NOMO-1 treated with DMSO at 0.1 percent for 48 hours (cell line): Measurements from ENCODE around the gene EML1.
"Not testable (repeated sequence)": the region's sequence is repeated elsewhere in the genome, so short reads cannot be mapped to it uniquely, and the experiment has no call there.

Experiments
- DNase-seq: peaks from one replicate; lab custom pipeline; 2025; ENCODE audit not compliant: unreplicated experiment; lab: John Stamatoyannopoulos, UW

EML1 gene

DNA sequence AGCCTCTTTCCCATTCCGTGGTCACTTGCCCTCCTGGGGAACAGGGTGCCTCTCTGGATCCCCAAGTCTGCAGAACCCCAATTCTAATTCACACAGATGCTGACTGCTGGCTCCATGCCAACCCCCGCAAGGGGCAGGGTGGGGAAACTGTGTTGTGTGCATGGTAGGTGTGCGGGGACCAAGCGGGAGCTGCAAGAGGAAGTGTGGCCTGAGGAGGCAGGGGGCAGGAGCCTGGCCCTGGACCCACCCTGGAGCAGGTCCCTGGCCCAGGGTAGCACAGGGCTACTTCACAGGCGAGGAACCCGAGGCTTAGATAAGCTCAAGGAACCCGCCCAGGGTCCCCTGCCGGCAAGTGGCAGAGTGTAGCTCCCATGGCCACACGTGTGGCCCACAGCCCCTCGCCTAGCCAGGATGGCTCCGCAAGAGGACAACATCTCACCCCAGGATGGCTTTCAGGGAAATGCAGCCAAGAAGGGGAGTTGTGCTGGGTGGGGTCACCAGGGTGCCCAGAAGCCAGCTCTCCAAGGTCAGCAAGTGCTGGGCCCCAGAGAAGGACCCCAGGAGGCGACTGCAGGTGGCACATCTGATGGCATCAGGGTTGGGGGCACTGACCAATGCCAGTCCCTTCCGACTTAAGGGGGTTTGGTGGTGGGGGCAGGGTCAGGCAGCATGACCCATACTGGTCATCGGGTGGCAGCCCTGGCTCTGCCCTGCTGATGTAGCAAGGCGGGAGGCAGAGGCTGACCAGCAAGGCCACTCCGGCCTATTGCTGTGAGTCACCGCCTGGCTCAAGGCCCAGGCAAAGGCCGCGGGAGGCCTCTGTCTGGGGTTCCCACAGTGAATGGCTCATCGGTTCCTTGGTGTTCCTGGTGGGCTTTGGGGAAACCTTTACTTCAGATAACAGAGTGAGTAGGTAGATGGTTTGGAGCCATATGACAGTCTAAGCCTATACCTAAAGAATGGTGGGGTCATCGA, 37.3 kb upstream of the EML1 start:
- no peak for DNase-seq

DNA sequence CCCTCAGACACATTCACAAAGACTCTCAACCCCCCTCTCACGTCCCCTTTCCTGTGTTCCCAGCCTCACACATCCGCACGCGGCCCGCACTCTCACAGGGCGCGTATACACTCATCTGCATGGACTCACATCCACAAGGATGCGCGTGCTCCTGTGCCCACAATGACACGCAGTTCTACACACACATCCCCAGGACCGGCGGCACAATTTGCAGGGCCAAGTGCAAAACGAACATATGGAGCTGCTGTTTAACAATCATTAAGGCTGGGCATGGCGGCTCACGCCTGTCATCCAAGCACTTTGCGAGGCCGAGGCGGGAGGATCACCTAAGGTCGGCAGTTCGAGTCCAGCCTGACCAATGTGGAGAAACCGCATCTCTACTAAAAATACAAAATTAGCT, 36.4 kb upstream of the EML1 start:
- DNase-seq, result no peak

DNA sequence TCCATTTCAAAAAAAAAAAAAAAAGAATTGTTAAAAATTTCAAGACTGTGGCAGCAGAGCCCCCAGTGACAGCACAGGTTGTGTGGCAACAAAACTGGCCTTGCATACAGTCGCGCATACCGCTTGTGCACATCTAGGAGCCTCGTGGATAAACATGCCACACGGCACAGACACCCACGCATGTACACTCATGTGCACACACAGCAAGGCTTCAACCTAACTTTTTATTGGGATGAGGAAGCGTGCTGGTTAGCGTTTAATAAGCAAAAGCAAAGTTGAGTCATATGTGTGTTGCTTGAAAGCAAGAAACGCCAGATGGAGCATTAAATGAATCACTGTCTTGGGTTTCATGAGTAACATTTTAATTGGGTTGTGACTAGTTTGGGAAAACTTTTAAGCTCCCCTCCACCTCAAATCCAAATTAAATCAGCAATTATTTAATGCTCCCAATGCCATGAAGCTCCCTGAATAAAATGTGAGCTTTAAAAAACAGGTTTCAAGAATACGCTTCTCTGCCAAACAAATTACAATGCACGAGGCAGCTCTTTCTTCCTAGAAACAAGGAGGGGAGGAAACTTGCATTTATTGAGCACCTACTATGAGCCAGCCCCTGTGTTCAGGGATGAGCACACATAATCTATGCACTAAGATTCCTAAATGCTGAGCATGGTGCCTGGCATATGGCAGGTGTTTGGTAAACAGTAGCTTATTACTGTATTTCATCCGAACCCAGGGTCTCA, 35.7 kb upstream of the EML1 start:
- no peak for DNase-seq

DNA sequence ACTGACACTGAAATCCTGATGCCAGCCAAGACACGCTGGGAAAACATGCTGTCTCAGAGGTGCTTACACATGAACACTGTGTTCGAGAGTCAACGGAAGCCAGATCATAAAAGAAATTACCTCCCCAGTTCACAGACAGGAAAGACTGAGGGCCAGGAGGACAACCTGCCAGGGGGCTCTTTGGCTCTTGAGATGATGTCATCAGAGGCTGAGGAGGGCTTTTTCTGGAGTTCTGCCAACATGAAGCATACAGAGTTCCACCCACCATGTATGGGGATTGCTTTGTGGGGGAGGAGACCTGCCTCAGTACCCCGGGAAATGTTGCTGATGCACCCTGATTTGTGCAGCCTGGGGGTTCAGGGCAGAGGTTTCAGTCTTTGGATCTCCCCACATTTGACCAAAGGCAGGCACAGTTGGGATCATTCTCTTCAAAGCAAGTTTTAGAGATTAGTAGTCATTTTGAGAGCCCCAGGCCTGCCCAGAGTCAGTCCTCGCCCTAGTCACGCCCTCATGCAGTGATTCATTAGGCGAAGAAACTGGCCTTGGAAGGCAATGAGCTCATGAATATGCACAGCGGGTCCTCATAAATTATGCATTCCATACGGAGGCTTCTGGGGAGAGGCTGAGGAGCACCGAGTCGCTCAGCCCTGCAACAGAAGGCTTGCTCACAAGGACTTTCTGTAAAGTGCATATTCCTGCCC, 34.9 kb upstream of the EML1 start:
- DNase-seq, result no peak

DNA sequence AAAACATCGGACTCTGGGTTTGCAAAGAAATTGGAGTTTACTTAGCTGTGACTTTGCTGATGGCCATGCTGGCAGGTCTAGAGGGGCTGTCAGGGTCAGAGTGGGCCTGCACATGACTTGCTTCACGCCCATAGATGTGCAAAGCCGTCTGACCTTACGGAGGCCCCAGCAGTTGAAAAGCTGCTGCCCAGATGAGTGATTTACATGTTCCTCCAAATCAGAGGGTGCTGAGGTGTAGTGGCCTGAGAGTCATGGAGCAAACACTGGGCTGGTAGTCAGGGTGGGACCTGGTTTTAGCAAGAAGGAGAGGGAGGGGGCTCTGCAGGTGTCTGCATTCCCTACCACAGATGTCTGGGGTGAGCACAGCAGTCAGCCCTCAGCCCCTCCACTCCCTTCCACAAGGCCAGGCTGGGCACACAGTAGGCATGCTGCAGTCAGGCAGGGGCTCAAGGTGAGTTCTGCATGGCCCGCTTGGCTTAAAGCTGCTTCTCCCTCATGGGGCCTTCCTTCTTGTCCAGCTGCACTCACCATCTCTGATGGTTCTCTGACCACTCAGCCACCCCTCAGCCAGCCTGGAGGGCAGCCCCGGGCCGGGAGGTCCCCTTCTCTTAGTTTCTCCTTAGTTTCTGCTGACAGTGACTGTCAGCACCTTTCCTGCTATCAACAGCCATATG, 34.2 kb upstream of the EML1 start:
- DNase-seq, result no peak

DNA sequence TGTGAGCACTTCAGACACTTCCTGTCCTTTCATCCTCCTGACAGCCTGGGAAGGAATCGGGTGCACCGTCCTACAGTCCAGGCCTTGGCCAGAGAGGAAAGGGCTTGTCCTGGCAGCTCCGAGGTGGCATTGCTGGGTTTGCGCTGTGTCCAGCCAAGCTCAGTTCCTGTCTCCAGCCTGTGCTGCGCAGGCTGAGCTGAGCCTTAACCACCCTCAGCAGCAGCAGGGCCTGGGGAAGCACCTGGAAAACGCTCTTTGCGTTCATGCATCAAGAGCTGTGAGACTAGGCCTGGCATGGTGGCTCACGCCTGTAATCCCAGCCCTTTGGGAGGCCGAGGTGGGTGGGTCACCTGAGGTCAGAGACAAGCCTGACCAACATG, 33.7 kb upstream of the EML1 start:
- DNase-seq, result no peak

DNA sequence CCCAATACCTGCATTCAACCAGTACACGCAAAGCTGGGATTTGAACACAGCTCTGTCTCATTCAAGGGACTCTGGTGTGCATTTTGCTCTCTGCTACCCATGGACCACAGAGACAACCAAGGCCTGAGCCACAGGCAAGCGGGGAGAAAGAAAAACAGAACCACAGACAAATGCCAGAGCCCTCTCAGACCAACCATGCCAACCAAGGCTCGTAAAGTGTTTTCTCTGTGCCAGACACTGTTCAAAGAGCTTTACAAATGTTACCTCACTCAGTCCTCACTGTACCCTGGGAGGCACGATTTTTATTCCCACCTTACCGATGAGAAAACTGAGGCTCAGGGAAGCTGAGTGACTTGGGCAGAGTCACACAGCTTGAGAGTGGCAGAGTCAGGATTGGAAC, 32.4 kb upstream of the EML1 start:
- no peak for DNase-seq

DNA sequence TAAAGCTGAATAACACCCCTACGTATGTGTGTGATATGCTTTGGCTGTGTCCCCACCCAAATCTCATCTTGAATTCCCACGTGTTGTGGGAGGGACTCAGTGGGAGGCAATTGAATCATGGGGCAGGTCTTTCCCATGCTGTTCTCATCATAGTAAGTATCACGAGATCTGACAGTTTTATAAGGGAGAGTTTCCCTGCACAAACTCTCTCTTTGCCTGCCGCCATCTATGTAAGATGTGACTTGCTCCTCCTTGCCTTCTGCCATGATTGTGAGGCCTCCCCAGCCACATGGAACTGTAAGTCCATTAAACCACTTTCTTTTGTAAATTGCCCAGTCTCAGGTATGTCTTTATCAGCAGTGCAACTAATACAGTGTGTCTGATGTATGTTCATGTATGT, 30.3 kb upstream of the EML1 start:
- not testable (repeated sequence) for DNase-seq

DNA sequence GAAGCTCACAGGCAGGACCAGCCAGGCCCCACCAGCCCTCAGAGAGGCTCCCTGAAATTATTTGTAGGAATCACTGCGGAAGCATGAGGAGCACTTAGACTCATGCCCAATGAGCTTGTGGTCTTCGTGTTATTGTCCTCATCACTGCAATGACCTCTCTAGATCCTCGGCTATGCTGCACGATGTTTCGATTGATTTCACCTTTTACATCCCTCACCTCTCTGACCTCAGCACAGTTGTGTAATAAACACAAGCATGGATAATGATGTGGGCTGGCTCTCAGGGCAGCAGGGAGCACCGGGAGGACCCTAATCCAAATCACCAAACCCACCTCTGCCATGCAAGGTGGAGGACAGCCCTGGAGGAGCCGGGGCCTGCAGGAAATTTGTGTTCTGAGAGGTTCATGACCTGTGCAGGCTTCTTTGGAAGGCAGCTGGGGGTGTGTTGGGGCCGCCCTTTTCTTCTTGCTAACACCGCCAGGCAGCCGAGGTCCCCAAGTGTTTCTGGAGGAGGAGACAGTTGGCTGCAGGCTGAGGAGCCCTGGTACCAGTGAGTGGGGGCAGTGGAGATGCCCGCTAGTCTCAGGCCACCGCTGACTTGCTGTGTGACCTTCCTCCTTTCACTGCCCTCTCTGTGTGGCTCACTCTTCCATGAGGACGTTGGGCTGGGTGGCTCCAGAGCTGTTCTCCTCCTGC, 29.5 kb upstream of the EML1 start:
- DNase-seq, result no peak

DNA sequence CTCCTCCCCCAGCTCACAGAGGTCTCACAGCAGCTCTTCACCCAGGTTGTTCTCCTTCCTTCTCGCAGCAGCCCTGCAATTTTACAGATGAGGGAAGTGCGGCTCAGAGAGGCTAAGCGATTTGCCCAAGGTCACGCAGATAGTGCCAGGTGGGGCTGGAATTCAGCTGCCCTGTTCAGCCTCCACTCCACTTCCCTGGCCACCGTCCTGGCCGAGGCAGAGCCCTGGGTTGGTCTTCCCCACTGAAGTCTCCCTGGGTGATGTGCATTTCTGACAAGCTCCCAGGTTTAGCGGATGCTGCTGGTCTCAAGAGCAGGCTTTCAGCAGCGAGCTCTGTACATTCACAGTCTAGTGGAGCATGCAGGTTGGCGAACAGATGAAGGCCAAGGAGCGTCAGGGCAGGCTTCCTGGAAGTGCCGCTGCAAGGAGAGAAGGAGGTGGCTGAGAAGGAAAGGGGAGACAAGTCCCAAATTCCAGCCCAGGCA, 28.9 kb upstream of the EML1 start:
- DNase-seq, result no peak

DNA sequence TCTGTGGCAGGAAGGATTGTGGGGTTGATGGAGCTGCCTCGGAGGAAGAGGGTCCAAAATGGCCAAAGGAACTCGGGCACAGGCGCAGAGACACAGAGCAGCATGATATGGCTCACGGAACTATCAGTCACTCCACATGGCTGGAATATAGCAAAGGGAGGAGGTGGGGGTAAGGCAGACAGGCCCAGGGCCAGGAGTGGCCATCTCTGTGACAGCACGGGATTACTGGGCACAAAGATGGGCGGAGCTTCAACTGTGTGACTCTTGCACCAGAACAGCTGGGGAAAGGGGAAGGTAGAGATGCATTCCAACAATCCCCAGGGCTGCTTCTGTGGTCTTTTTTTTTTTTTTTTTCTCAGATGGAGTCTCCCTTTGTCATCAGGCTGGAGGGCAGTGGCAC, 24.8 kb upstream of the EML1 start:
- no peak for DNase-seq

DNA sequence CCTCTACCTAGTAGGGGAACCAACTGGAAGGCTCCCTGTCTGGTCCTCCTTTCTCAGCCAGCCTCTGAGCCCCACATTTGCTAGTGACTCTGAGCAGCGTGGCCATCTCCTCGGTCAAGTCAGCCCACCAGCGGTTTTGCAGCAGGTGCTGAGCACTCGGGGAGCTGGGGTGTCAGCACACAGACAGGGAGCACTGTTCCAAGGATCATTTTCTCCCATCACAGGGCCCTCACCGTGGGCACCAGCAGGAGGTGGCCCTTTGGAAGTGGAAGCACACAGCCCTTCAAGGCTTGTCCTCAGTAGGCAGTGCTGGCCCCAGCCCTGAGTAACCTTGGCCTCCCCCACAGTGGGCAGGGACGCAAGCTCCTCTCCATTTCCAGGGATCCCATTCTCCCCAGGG, 24.1 kb upstream of the EML1 start:
- DNase-seq, result no peak

DNA sequence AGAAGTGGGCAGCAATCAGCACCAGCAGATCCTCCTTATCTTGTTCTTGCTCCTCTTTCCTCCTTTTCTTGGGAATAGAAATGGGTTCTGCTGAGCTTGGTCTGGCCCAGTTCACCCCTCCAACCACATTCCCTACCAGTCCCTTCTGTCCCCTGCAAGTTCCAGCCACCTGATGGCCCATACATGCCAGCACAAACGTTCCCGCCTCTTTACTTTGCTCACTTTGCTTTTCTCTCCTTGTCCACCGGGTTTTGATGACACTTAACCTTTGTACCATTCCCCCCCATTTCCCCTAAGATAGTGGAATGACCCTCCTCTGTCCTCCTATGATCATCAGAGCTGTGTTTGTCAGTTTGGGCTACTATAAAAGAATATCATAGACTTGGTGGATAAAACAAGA, 23.4 kb upstream of the EML1 start:
- no peak for DNase-seq

DNA sequence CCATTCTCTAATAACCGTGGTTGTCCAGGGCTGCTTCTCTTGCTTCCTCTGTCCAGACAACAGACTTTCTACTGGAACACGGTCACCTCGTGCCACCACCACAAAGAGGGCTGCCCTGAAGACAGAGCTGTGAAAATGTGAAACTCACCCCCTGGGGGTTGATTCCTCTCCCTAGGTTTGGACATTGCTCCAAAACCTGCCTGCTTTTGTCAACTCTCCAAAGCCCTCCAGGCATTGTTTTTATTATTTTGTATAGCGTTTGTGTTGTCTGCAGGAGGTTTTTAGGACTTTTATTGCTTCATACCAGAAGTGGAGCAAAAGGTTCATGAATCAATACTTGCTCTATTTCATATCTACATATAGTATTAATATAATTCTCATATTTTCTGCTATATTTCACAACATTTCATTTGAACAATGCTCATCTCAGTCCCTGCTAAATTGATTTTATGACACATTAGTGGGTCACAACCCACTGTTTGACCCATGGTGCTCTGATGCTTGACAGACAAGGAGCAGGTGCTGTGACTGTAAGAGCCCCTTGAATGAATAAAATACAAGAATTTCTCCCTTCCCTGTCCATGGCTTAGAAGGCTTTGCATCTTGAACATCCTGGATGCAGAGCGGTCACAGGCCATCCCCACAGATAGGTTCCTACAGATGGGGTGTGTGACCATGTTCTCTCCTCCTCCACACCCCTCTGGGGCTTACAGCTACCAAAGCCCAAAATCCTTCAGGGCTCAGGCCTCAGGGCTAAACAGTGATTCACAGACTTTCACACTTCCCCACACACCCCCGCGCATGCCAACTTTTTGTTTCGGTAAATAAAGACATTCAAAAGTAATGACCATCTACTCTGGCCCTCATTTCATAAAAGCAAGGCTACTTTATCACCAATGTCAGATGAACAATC, 20.6 kb upstream of the EML1 start:
- DNase-seq, result no peak

DNA sequence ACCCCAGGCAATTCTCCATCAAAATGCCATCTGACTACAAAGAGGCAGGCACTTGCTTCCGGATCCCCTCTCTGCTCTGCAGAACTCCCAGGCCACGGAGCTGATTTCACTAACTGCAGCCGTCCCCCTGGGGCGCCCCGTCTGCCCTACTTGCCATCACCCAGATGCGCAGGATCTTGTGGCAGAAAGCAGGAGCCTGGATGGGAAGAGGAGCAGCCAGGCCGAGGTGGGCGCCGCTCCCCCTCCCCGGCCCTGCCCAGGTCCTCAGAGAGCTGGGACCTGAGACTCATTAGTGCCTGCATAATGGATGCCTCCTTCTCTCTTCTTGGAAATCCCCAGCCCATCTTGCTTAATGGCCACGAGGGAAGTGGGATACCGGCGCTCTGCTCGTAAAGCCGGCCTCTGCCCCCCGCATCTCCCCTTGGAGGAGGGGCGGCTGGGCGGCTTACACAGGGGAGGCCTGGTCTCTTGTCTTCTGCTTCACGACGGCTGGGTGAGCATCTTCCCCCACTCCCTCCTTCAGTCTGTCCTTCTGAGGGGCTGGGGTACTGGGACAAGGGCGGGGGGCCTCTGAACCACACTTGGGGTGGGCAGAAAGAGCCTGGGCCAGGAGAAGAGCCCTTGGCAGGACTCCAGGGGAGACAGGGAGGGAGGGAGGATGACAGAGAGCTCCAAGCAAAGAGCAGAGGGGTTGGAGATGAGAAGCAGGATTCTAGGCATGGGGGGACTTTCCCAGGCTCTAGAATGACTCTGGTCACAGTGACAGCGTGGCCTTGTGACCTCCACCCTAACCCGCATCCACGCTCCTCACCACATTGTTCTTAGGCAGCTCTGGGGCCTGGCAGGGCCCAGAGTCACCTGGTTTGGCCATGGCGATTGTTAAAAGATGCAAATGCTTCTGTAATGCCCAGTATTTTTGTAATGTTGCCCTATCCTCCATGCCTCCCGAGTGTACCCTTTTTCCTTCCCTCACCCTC, 19.4 kb upstream of the EML1 start:
- no peak for DNase-seq

DNA sequence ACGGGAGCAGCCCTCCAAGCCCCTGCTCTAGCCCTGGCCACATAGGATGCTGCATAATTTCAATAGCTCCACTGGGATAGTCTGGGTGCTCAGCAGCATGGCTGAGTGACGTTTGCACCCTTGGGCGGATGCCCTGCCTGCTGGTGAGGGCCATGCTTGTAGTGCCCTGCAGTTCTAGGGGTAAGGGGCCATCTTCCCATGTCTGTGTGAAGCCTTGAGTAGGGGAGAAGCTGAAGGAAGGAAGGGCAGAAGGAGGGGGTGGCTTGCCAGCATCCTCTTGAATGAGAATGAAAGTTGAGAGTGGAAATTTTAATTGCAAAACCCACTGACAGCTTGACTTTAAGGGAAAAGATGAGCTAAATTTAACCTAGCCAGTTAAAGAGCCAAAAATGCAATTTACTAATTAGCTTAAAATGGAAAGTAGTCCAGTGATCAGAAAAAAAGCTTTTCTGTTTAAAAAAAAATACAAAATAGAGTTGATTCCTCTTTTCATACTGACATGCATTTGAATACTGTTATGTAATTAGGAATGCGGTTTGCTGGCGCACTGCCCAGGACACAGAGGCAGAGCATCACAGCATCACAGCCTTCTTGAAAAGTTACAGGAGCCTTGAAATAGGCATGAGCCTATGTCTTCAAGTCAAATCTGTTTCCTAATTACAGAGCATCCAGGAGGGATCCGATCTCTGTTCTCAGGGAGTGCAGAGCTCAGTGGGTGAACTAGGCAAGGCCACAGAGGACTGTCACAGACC, 18.5 kb upstream of the EML1 start:
- DNase-seq, result no peak

DNA sequence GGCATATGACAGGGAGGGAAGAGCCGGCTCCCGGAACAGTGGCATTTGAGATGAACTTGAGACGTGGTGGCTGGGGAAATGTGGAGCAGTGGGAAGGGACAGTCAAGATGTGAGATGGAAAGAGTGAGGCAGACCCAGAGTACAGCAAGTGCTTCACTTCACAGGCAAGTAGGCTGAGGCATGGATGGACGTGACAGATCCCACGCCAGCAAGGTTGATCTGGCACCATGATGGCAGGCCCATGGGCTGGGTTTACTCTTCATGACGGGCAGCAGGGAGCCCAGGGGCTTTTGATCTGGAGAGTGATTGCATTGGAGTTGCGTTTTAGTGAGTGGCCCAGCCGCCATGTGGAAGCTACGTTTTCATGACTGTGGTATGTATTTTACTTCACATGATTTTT, 17.9 kb upstream of the EML1 start:
- no peak for DNase-seq

DNA sequence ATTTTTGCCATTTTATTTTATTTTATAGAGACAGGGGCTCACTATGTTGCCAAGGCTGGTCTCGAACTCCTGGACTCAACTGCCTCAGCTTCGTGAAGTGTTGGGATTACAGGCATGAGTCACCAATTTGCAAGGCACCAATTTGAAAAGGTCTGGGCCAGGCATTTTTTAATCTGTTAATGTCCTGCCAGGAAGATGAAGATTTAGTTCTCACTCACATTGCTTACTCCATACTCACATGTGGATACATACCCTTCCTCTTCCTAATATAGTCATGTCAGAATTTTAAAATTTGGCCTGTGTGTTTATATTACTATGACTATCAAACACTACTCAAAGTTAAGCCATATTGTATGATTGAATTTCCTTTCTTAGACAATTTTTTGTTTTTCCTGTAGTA, 15.3 kb upstream of the EML1 start:
- DNase-seq, result no peak
